Esophagus (tissue), 2 donors: ENCODE results near the gene SAMM50. TPM values are rescaled to one million over a fixed set of nuclear protein-coding genes. Genes with fewer than 3 reads are reported as not detected.
"Not testable (repeated sequence)": the region's sequence is repeated elsewhere in the genome, so short reads cannot be mapped to it uniquely, and the experiment has no call there.

Experiments used
- H3K27ac ChIP-seq, 2 donors: one replicate each; pipeline ENCODE4 v1.5.1; 2013; ENCODE audit warnings: low read depth in 2 of 2, mild to moderate bottlenecking in 2 of 2, inconsistent platforms in 1 of 2, low read length in 1 of 2, moderate library complexity in 1 of 2
- H3K27me3 ChIP-seq, 2 donors: one replicate each; pipeline ENCODE4 v1.6.1; 2013; ENCODE audit warnings: low read length in 2 of 2, control low read depth in 1 of 2, mild to moderate bottlenecking in 1 of 2; ENCODE audit not compliant: insufficient read depth in 2 of 2, control insufficient read depth in 1 of 2
- H3K36me3 ChIP-seq, 2 donors: one replicate each; pipeline ENCODE4 v1.6.1; 2013; ENCODE audit warnings: low read length in 1 of 2; ENCODE audit not compliant: control insufficient read depth in 2 of 2, insufficient read depth in 2 of 2
- H3K4me1 ChIP-seq, 2 donors: one replicate each; pipeline ENCODE4 v1.6.1; 2013; ENCODE audit warnings: low read length in 1 of 2; ENCODE audit not compliant: control insufficient read depth in 2 of 2, insufficient read depth in 2 of 2
- H3K4me3 ChIP-seq, 2 donors: one replicate each; pipeline ENCODE4 v1.5.1; 2013; ENCODE audit warnings: low read length in 2 of 2, mild to moderate bottlenecking in 2 of 2, low read depth in 1 of 2, moderate library complexity in 1 of 2
- H3K9me3 ChIP-seq, 2 donors: one replicate each; pipeline ENCODE4 v1.6.1; 2013; ENCODE audit warnings: mild to moderate bottlenecking in 2 of 2, low read depth in 1 of 2, low read length in 1 of 2, moderate library complexity in 1 of 2; ENCODE audit not compliant: control insufficient read depth in 2 of 2, insufficient read depth in 1 of 2
- WGBS, 2 donors: extraction: QIAGEN DNeasy Blood & Tissue Kit; methylation state at CpG; one replicate each; pipeline ENCODE4 v1.1.7; 2013; 5-methylcytosine and 5-hydroxymethylcytosine counted together
- polyA plus RNA-seq, 2 donors: library from polyadenylated mRNA; stranded (reverse); fragments of 200-250 nt; gene quantifications; one replicate each; pipeline ENCODE4 v1.2.3, GENCODE V29; 2013
- donor health status: healthy with polysubstance abuse.
- donor health status: Bipolar disorder and iron deficiency.

SAMM50 gene
- polyA plus RNA-seq, 2 donors = 8.6 to 28.9 TPM

DNA sequence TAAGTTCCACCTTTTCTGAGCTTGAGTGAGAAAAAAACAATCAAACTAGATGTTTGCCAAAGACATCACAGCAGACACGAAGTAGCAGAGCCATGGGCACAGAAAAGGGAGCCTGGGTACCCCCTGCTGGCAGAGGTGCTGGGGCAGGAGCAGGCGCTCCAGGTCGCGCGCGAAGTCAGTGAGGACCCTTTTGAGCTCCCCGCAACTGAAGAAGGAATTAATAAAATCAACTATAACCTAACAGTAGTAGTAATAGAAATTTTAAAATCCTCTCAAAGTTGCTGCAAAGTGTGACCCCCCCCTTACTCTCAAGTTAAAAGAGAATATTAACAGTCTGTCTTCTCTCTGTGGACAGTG, 48.8 kb downstream of the SAMM50 start:
- Histone ChIP-seq H3K4me1 (no peaks in the 10 kb centered on the region), H3K9me3 (no peaks in the 10 kb centered on the region), H3K27me3 (no peaks in the 10 kb centered on the region), H3K36me3 (peaks cover 0 to 2% of the 10 kb centered on the region in 2 donors), H3K4me3 (no peak overlapping the region), H3K27ac (no peak overlapping the region)
- 88 to 91% methylated on average over 7 of the region's 7 CpGs for WGBS, 2 donors

DNA sequence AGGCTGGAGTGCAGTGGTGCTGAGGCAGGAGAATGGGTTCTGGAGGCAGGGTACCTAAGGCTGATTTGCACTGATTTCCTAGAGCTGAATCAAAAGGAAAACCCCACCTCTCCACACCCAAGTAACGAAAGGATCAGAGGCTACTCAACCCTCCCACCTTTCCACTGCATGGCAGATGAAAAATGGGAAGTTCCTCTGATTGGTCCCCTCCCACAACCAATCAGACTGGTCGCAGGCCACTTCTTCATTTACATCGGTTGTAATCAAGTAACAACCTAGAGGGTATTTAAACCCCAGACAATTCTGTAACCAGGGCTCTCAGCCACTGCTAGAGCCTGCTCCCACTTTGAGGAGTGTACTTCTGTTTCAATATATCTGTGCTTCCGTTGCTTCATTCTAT, 50.3 kb downstream of the SAMM50 start:
- H3K36me3 ChIP-seq = no peaks in the 10 kb centered on the region
- H3K9me3 ChIP-seq = no peaks in the 10 kb centered on the region
- H3K27me3 ChIP-seq = no peaks in the 10 kb centered on the region
- WGBS, 2 donors = 87 to 89% methylated on average over 4 of the region's 4 CpGs
- no peak overlapping the region for H3K4me3 ChIP-seq
- H3K4me1 ChIP-seq = no peaks in the 10 kb centered on the region
- no peak overlapping the region for H3K27ac ChIP-seq

DNA sequence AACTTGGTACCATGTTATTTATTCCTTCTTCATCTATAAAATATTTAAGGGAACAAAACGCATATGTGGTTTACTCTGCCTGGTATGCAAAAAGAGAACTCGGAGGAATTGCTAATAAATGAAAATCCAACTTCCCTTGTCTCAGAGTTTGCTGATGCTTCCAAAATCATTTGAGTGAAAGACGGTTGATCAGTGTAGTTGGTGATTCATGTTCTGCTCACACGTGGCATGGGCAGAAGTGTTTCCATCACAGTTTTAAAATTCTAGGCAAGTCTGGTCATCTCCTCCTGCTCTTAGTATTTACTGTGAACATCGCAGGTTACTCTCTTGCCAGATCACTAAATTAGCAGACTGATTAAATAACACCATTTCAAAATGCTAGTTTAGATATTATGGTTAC, 56.9 kb downstream of the SAMM50 start:
- 58 to 68% methylated on average over 5 of the region's 5 CpGs for WGBS, 2 donors
- no peak overlapping the region for H3K27ac ChIP-seq

DNA sequence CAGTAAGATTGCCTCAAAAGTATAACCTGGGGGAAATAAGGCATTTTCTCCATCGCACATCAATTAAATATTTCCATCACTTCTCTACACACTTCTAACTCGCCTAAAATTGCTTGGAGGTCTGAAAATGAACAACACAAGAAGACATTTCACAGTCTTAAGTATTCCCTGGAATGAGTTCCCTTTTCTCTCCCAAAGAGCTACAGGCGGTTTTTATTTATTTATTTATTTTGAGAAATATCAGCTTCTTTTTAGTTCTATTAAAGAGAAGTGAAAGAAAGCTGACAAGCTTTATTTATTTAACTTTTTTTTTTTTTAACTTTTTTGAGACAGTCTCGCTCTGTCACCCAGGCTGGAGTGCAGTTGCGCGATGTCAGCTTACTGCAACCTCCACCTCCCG, 57.3 kb downstream of the SAMM50 start:
- Histone ChIP-seq H3K27me3 (no peaks in the 10 kb centered on the region), H3K27ac (no peak overlapping the region), H3K4me1 (no peaks in the 10 kb centered on the region), H3K4me3 (no peak overlapping the region), H3K36me3 (no peaks in the 10 kb centered on the region), H3K9me3 (no peaks in the 10 kb centered on the region)
- 84 to 88% methylated on average over 7 of the region's 7 CpGs for WGBS, 2 donors

More for the DNA sequence above, 56.9 kb downstream of the SAMM50 start:
- Histone ChIP-seq H3K9me3 (no peaks in the 10 kb centered on the region), H3K4me3 (no peak overlapping the region), H3K4me1 (no peaks in the 10 kb centered on the region), H3K36me3 (no peaks in the 10 kb centered on the region), H3K27me3 (no peaks in the 10 kb centered on the region)

DNA sequence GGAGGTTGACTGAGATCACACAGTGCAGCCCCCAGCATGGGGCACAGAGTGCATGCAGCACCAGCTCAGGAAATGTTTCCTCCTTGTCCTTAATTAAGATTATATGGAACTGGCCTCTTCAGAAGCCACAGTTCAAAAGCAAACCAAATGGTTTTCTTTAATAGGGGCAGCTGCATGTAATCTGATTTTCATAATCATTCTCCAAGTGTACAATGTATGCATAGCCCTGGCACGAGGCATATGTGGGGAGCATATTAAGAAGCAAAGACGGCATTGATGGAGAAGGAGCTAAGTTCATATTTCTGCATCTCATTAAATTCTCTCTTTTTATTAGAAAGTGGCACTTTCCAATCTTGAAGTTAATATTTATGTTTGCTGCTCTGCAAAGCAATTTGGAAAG, 59.0 kb downstream of the SAMM50 start:
- no peaks in the 10 kb centered on the region for H3K9me3 ChIP-seq
- H3K36me3 ChIP-seq = no peaks in the 10 kb centered on the region
- no peaks in the 10 kb centered on the region for H3K27me3 ChIP-seq
- H3K4me3 ChIP-seq = no peak overlapping the region
- WGBS, 2 donors = 73 to 77% methylated on average over 2 of the region's 2 CpGs
- H3K4me1 ChIP-seq = no peaks in the 10 kb centered on the region
- no peak overlapping the region for H3K27ac ChIP-seq

DNA sequence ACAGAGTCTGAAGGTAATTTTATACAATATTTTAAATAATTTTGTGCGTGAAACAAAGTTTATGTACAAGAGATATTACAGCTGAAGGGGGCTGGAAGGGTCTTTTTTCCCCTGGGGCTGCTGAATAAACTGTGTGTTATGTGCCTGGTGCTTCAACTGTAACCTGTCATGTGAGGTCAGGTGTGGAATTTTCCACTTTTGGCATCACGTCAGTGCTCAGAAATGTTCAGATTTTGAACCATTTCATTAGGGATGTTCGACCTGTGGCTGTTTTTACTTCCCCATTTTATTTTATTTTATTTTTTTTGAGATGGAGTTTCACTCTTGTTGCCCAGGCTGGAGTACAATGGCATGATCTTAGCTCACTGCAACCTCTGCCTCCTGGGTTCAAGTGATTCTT, 61.3 kb downstream of the SAMM50 start:
- not testable (repeated sequence) for H3K9me3 ChIP-seq
- 78 to 86% methylated on average over 3 of the region's 3 CpGs for WGBS, 2 donors

DNA sequence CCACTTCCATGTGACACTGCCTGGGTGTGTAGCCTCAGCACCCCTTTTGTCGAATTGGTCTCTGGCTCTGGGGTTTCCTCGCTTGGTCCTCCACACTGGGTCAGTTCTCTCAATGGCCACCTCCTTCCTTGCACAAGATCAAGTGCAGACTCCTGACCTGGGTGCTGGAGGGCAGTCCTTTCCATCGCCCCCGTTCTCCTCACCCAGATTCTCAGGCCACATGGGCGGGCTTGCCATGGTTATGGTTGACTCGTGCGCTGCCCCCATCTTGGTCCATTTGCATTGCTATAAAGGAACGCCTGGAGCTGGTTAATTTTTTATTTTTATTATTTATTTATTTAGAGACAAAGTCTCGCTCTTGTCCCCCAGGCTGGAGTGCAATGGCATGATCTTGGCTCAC, 63.4 kb downstream of the SAMM50 start:
- Histone ChIP-seq H3K27me3 (no peaks in the 10 kb centered on the region), H3K9me3 (no peaks in the 10 kb centered on the region), H3K4me3 (no peak overlapping the region), H3K4me1 (peaks cover 0 to 2% of the 10 kb centered on the region in 2 donors), H3K36me3 (no peaks in the 10 kb centered on the region), H3K27ac (no peak overlapping the region)
- 92 to 96% methylated on average over 9 of the region's 9 CpGs for WGBS, 2 donors

More for the DNA sequence above, 61.3 kb downstream of the SAMM50 start:
- not testable (repeated sequence) for H3K4me3 ChIP-seq, H3K4me1 ChIP-seq, H3K27me3 ChIP-seq, H3K27ac ChIP-seq, H3K36me3 ChIP-seq

DNA sequence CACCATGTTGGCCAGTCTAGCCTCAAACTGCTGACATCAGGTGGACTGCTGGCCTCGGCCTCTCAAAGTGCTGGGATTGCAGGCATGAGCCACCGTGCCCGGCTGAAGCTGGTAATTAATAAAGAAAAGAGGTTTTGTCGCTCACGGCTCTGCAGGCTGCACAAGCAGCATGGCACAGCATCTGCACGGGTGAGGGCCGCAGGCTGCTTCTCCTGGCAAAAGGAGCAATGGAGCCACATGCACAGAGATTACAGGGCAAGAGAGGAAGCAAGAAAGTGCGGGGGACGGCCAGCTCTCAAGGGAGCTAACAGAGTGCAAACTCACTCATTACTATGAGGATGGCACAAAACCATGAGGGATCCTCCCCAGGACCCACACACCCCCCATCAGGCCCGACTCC, 64.2 kb downstream of the SAMM50 start:
- Histone ChIP-seq H3K4me3 (no peak overlapping the region), H3K36me3 (no peaks in the 10 kb centered on the region), H3K4me1 (peaks cover 0 to 5% of the 10 kb centered on the region in 2 donors), H3K27me3 (no peaks in the 10 kb centered on the region), H3K9me3 (no peaks in the 10 kb centered on the region), H3K27ac (no peak overlapping the region)
- WGBS, 2 donors = 88 to 91% methylated on average over 10 of the region's 10 CpGs

DNA sequence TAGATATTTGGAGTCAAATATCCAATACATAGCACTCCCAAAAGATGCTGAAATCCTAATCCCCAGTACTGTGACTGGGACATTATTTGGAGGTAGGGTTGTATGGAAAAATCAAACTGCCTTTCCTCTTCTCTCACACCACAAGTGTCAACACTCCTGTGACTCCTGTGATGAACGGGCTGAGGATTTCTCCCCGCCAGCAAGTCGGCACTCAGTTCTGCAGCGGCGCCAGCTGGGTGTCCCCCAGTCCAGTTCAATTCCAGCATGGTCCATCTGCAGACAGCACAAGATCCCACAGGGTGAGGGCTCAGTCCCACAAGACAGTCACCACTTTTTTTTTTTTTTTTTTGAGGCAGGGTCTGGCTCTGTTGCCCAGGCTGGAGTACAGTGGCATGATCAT, 64.6 kb downstream of the SAMM50 start:
- 90 to 96% methylated on average over 5 of the region's 5 CpGs for WGBS, 2 donors
- H3K4me1 ChIP-seq = peaks cover 3 to 8% of the 10 kb centered on the region in 2 donors
- no peak overlapping the region for H3K4me3 ChIP-seq
- no peaks in the 10 kb centered on the region for H3K9me3 ChIP-seq
- no peaks in the 10 kb centered on the region for H3K36me3 ChIP-seq
- H3K27ac ChIP-seq = no peak overlapping the region
- H3K27me3 ChIP-seq = no peaks in the 10 kb centered on the region

DNA sequence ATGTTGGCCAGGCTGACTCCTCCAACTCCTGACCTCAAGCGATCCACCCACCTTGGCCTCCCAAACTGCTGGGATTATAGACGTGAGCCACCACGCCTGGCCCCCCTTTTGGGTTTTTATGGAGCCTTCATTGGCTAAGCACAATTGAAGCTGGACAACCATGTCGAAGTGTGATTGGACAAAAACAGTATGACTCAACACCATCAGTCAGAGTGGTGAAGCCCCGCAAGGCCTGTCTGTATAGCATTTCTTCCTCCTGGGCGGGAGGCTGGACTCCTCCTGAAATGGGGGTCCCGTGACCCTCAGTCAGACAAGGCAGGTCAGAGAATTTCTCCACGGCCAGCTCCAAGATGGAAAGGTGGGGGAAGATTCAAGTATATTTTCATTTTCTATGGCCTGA, 65.7 kb downstream of the SAMM50 start:
- 91 to 92% methylated on average over 8 of the region's 8 CpGs for WGBS, 2 donors
- Histone ChIP-seq H3K4me3 (no peak overlapping the region), H3K36me3 (no peaks in the 10 kb centered on the region), H3K27ac (no peak overlapping the region), H3K4me1 (peaks cover 3 to 8% of the 10 kb centered on the region in 2 donors), H3K27me3 (no peaks in the 10 kb centered on the region), H3K9me3 (no peaks in the 10 kb centered on the region)
